Neural progenitor cell (in vitro differentiated cells): ENCODE measurements around the gene SPIRE2.

Source experiments
- EZH2phosphoT487 ChIP-seq: fragments of 200-600 bp; sonication (generic); IDR thresholded peaks from 2 replicates; pipeline ENCODE4 v1.6.1; 2017; ENCODE audit warnings: antibody characterized with exemption
- TF ChIP-seq, protein P1 (sequence below): fragments of 200-600 bp; sonication (generic); IDR thresholded peaks from 2 replicates; pipeline ENCODE4 v1.5.1; 2017; ENCODE audit warnings: antibody characterized with exemption, mild to moderate bottlenecking

DNA sequence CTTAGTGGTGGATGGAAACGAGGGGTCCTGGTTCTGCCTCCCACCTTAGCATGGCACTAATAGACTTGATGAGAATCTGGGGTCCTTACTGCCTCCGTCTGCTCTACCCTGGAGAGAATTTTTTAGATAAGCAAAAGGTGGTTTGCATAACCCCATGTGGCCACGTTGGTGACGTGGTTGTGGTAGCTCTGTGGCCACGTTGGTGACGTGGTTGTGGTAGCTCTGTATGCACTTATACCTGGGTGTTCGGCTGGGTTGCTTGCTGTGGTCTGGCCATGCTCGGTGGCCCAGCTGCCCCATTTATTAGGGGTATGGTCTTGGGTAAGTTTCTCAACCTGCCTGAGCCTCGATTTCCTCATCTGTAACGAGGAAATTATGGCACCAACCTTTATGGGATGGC lies 13.0 kb downstream of the SPIRE2 start:
- TF ChIP-seq, protein P1, sequence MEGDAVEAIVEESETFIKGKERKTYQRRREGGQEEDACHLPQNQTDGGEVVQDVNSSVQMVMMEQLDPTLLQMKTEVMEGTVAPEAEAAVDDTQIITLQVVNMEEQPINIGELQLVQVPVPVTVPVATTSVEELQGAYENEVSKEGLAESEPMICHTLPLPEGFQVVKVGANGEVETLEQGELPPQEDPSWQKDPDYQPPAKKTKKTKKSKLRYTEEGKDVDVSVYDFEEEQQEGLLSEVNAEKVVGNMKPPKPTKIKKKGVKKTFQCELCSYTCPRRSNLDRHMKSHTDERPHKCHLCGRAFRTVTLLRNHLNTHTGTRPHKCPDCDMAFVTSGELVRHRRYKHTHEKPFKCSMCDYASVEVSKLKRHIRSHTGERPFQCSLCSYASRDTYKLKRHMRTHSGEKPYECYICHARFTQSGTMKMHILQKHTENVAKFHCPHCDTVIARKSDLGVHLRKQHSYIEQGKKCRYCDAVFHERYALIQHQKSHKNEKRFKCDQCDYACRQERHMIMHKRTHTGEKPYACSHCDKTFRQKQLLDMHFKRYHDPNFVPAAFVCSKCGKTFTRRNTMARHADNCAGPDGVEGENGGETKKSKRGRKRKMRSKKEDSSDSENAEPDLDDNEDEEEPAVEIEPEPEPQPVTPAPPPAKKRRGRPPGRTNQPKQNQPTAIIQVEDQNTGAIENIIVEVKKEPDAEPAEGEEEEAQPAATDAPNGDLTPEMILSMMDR: no peak
- no peak for TF ChIP-seq EZH2phosphoT487
